HG03139 (cell line): ENCODE results near the gene ARPC3.
"Not testable (repeated sequence)": the region's sequence is repeated elsewhere in the genome, so short reads cannot be mapped to it uniquely, and the experiment has no call there.

Source experiments
- ATAC-seq: cut with Tn5 transposase; IDR thresholded peaks from one replicate; pipeline ENCODE4 v1.9.1; 2021; ENCODE audit not compliant: unreplicated experiment

ARPC3 gene

DNA sequence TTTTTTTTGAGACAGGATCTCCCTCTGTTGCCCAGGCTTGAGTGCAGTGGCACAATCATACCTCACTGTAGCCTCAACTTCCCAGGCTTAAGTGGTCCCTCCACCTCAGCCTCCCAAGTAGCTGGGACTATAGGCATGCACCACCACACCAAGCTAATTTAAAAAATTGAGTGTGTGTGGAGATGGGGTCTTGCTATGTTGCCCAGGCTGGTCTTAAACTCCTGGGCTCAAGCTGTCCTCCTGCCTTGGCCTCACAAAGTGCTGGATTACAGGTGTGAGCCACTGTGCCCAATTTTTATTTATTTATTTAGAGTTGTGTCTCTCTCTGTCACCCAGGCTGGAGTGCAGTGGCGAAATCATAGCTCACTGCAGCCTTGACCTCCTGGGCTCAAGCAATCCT, 29.5 kb downstream of the ARPC3 start:
- not testable (repeated sequence) for ATAC-seq

DNA sequence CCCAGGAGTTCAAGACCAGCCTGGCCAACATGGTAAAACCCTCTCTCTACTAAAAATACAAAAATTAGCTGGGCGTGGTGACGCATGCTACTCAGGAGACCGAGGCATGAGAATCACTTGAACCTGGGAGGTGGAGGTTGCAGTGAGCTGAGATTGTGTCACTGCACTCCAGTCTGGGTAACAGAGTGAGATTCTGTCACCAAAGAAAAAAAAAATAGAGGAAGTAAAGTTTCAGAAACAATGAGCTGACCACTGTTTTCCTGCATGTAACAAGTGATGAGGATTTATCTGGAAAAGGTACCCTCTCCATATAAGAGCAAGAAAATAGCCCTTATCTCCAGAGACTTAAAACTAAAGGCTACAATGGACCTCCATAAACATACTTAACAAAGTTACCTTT, 33.0 kb downstream of the ARPC3 start:
- ATAC-seq: not testable (repeated sequence)

DNA sequence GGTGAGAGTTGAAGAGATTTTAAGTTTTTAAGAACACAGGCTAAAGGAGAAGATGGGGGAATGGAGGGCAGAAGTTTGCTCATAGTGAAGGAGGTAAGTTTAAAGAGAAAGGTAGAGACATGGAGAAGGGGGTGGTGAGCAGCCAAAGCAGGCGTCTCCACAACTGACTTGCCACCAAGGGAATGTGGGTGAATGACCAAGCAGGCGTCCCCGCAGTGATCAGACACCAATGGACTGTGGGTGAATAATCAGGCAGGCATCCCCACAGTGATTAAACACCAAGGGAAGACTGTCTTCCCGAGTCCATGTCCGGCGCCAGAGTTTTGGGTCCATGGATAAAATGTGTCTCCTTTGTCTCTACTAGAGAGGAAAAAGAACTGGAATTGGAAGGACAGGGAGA, 40.1 kb downstream of the ARPC3 start:
- ATAC-seq: not testable (repeated sequence)

DNA sequence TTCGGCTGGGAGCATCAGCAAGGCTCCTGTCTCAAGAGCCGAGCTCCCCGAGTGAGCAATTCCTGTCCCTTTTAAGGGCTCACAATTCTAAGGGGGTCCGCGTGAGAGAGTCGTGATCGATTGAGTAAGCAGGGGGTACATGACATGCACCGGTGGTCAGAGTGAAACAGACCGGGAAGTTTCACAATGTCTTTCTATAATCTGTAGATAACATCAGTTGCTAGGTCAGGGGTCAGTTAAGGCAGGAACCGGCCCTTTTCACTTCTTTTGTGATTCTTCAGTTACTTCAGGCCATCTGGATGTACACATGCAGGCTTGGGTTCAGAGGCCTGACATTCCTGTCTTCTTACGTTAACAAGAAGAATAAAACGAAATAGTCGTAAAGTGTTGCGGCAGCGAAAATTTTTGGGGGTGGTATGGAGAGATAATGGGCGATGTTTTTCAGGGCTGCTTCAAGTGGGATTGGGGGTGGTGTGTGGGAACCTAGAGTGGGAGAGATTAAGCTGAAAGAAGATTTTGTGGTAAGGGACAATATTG, 44.9 kb downstream of the ARPC3 start:
- not testable (repeated sequence) for ATAC-seq

DNA sequence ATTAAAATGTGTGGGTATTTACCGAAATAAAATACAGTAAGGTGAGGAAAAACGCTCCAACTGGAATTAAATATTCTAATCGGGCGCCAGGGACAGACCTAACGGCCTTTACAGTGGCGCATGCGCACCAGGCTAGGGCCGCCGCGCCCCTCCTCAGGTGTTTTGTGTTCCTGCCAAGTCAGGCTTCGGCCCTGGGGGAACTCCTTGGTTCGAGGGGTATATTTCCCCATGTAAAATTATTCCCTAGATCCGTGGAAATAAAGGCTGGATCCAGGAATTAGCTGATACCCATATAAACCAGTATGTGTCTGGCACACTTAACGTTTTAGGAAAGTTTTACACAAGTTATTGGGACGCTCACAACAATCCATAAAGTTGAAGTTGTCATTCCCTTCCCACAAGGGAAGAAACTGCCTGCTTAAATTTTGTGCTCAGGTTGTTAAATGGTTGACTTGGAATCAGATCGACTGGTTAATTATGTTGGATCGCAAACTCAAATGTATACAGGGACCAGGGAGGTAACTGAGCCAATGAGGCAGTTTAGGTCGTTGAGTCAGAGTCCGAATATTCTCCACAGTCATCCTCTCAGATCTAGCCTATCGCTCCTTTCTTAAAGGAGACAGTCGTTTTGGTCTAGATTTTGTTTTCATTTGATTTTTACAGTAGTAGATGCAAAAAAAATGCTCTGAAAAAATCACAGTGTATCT, 46.0 kb downstream of the ARPC3 start:
- no peak for ATAC-seq

DNA sequence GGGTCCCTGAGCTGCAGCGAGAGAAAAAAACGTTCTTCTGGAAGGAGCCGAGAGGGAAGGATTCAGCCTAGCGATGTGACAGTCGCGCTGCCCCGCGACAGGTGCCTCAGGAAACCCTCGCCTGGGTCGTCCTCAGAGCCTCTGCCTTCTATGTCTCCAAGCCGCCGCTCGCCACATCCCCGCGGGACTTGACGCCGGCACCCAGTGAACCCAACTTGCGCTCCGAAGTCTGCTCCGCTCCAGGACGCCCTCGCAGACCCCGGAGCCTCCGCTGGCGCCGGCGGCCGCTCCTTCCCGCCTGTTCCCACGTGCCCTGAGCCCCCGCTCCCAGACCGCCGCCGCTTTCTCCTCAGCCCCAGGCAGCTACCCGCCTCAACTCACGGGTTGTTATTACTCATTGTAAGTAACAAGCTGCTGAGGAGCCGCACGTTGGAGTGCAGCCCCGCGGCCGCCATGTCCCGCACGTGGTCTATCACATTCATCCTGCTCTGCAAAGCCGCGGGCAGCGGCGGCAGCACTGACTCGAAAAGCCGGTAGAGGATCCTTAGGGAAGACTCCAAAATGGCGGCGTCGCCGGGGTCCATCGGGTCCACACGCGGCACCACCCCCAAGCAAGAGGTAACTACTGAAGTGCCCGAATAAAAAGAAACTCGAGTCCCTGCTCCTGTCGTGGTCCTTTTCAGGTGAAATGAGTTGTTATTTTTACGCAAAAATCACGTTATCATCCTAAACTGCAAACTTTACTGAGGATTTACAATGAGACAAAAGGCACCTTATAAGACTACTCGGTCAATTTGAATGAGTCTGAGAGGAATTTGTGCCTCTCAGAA, 46.8 kb downstream of the ARPC3 start, which contains the start of gene ANAPC7:
TSS of gene ANAPC7 (minus strand) at position 563 of the 830 bp plus-strand sequence. CDS start at position 482, 81 bp downstream.
- ATAC-seq: peak; percentile 83
